ENCODE results near the gene SVIL. TPM values are rescaled to one million over a fixed set of nuclear protein-coding genes. Genes with fewer than 3 reads are reported as not detected.
A peak's percentile ranks its signal among the peaks of the same experiment; 100 is the strongest.

SVIL gene
- total RNA-seq, 1 donor from 2014 or later = 94.7 TPM

DNA sequence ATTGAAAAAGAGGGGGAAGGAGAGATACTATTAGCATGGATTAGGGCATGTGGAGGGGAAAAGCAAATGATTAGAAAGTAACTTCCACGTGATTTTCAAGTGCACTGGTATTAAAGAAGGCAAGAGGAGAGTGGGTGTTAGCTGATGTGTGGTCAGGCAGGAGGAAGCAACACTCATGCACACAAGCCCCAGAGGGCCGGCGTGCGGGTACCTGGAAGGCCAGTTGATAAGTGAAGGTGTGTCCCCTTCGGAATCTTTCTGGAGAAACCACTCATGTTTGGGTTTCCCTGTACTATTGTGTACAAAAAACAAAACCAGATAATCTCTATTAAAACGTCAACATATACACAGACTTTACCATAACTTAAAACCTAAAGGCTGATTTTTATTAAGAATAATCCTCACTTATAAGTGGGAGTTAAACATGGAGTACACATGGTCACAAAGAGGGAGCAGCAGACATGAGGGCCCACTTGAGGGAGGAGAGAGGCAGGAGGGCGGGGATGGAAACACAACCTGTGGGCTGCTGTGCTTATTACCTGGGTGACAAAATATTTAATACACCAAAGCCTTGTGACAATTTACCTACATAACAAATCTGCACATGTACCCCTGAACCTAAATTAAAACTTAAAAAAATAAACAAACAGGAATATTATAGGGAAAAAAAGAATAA is 98.9 kb downstream of the SVIL start:
- DNase-seq (ENCODE audit: low spot score in 2 of 2) = no peak
- Histone ChIP-seq H3K9me3 (no peaks in the 10 kb centered on the region), H3K4me1 (peaks cover 3 to 42% of the 10 kb centered on the region in 2 donors), H3K4me3 (peak overlapping the region; percentile 3 to 32), H3K27ac (peak overlapping the region; percentile 71 to 73), H3K36me3 (peaks cover 18 to 26% of the 10 kb centered on the region in 2 donors), H3K27me3 (no peaks in the 10 kb centered on the region)
- intact Hi-C loops (cut with DNase I) = loop anchor here (5.0 kb wide), 1 partner anchor 56 kb away; no protein-coding TSS in a partner anchor
- no peak for TF ChIP-seq CTCF (IDR thresholded peaks at IDR 0.05)

- no peak for DNase-seq (ENCODE audit: low spot score in 2 of 2)
- peak overlapping the region; percentile 3 to 32 for H3K4me3 ChIP-seq
- H3K27me3 ChIP-seq = no peaks in the 10 kb centered on the region
- peak overlapping the region; percentile 71 to 73 for H3K27ac ChIP-seq
- H3K4me1 ChIP-seq = peaks cover 3 to 42% of the 10 kb centered on the region in 2 donors
- intact Hi-C loops (cut with DNase I) = loop anchor here (5.0 kb wide), 1 partner anchor 57 kb away; no protein-coding TSS in a partner anchor
- TF ChIP-seq CTCF (IDR thresholded peaks at IDR 0.05) = peak; percentile 38 to 73 (median 66)
- no peaks in the 10 kb centered on the region for H3K9me3 ChIP-seq
- peaks cover 19 to 30% of the 10 kb centered on the region in 2 donors for H3K36me3 ChIP-seq
Measured at GRCh38 chr10:29535012-29535777, 99.6 kb downstream of the SVIL start.

DNA sequence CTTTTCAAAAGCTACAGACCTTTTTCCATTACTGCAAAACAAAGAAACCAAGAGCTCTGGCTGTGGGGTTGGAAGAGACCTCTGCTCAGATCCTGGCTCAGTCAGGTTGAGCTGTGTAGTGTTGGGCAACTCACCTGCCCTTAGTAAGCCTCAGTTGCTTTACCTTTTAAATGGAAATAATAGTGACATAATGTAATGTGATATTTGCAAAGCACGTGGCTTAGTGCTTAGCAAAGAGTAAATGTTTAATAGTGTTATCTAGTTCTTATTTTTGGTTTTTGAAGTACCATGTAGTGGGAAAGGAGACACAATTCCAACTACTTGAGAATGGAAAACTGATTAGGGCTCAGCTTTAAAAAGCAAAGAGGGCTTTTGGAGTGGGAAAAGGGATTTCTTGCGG is 100.2 kb downstream of the SVIL start:
- intact Hi-C loops (cut with DNase I) = no loop called here
- H3K4me1 ChIP-seq = peaks cover 3 to 42% of the 10 kb centered on the region in 2 donors
- H3K4me3 ChIP-seq = no peak overlapping the region
- H3K9me3 ChIP-seq = no peaks in the 10 kb centered on the region
- TF ChIP-seq CTCF (IDR thresholded peaks at IDR 0.05) = no peak
- H3K36me3 ChIP-seq = peaks cover 22 to 36% of the 10 kb centered on the region in 2 donors
- no peaks in the 10 kb centered on the region for H3K27me3 ChIP-seq
- no peak for DNase-seq (ENCODE audit: low spot score in 2 of 2)
- peak overlapping the region; percentile 71 to 73 for H3K27ac ChIP-seq

GRCh38 chr10:29533696-29534285 is 101.0 kb downstream of the SVIL start:
- Histone ChIP-seq H3K4me1 (peaks cover 3 to 39% of the 10 kb centered on the region in 2 donors), H3K27ac (peak overlapping the region in 1 of 2 donors; percentile 73), H3K9me3 (no peaks in the 10 kb centered on the region), H3K4me3 (no peak overlapping the region), H3K36me3 (peaks cover 28 to 38% of the 10 kb centered on the region in 2 donors), H3K27me3 (no peaks in the 10 kb centered on the region)
- no peak for DNase-seq (ENCODE audit: low spot score in 2 of 2)
- no peak for TF ChIP-seq CTCF (IDR thresholded peaks at IDR 0.05)
- intact Hi-C loops (cut with DNase I) = no loop called here

DNA sequence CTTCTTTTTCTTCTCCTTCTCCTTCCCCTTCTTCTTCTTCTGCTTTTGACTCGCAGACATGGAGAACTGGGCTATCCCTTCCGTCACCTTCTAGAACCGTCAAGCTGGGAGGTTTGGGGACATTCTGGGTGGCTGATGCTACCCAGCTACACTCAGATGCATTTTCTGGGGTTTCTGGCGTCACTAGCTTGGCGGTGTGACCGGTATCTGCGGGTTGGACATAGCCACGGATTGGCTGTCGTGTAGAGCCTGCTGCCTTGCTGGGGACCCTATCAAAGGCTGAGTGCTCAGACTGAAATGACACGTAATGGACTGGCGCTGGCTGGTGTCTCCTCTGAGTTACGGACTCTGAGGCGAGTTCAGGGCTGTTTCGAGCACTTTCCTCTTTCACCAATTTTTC is 101.7 kb downstream of the SVIL start:
- H3K27me3 ChIP-seq = no peaks in the 10 kb centered on the region
- no peak for DNase-seq (ENCODE audit: low spot score in 2 of 2)
- H3K36me3 ChIP-seq = peaks cover 30 to 40% of the 10 kb centered on the region in 2 donors
- peaks cover 3 to 39% of the 10 kb centered on the region in 2 donors for H3K4me1 ChIP-seq
- H3K9me3 ChIP-seq = no peaks in the 10 kb centered on the region
- TF ChIP-seq CTCF (IDR thresholded peaks at IDR 0.05) = no peak
- H3K27ac ChIP-seq = peak overlapping the region in 1 of 2 donors; percentile 50
- H3K4me3 ChIP-seq = no peak overlapping the region
- intact Hi-C loops (cut with DNase I) = no loop called here
